GM10266 (cell line): ENCODE results near the gene NUP62.
A peak's percentile ranks its signal among the peaks of the same experiment; 100 is the strongest.

Source experiments
- DNase-seq: peaks from one replicate; pipeline ENCODE4 v3.0.0; 2012; ENCODE audit errors: extremely low spot score
- CTCF ChIP-seq: IDR thresholded peaks from 2 replicates; pipeline ENCODE4 v1.5.1; 2012; ENCODE audit warnings: mild to moderate bottlenecking, low read depth; ENCODE audit not compliant: control insufficient read depth, insufficient read depth; ENCODE audit errors: missing control alignments

Gene NUP62

GRCh38 chr19:49881672-49882394 is 47.5 kb downstream of the NUP62 start:
- no peak for DNase-seq
- no peak for TF ChIP-seq CTCF

GRCh38 chr19:49881186-49881585 is 48.1 kb downstream of the NUP62 start:
- no peak for DNase-seq
- no peak for TF ChIP-seq CTCF

GRCh38 chr19:49880162-49880869 is 49.0 kb downstream of the NUP62 start:
- DNase-seq, result no peak
- TF ChIP-seq CTCF, result no peak

- no peak for DNase-seq
- TF ChIP-seq CTCF, result no peak
These were observed 49.9 kb downstream of the NUP62 start for GRCh38 chr19:49879243-49879963.

GRCh38 chr19:49878744-49879070 is 50.6 kb downstream of the NUP62 start:
- no peak for DNase-seq
- no peak for TF ChIP-seq CTCF

- TF ChIP-seq CTCF, result no peak
- DNase-seq, result peak; percentile 98
These were observed 51.2 kb downstream of the NUP62 start for GRCh38 chr19:49877879-49878743.
